Lower leg skin (tissue), 3 donors: ENCODE results near the gene KIAA0930.

Source experiments
- POLR2A ChIP-seq, 2 donors: fragments of 450-650 bp; IDR thresholded peaks; one replicate each; pipeline ENCODE4 v1.6.1; 2016 to 2017; ENCODE audit warnings: antibody characterized with exemption in 2 of 2, mild to moderate bottlenecking in 1 of 2, moderate library complexity in 1 of 2
- TF ChIP-seq, protein P1 (sequence below), 3 donors: fragments of 450-650 bp; IDR thresholded peaks; one replicate each; pipeline ENCODE4 v1.5.1; 2016; ENCODE audit warnings: antibody characterized with exemption in 3 of 3, mild to moderate bottlenecking in 3 of 3, moderate library complexity in 2 of 3

DNA sequence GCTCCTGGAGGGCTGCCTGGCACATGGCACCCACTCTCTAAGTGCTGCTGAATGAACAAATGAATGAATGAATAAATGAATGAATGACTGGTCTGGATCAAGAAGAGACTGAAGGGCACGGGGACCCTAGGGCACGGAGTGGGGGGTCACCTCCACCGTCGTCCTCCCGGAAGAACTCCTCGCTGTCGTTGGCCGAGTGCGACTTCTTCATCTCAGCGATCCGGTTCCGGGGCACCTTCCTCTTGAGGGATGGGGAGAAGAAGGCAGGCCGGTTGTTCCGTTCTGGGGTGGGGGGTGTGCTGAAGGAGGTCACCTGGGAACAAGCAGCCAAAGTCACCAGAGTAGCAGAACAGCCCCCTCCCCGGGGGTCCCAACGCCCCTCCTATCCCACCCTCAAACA, 41.0 kb downstream of the KIAA0930 start:
- TF ChIP-seq, protein P1, sequence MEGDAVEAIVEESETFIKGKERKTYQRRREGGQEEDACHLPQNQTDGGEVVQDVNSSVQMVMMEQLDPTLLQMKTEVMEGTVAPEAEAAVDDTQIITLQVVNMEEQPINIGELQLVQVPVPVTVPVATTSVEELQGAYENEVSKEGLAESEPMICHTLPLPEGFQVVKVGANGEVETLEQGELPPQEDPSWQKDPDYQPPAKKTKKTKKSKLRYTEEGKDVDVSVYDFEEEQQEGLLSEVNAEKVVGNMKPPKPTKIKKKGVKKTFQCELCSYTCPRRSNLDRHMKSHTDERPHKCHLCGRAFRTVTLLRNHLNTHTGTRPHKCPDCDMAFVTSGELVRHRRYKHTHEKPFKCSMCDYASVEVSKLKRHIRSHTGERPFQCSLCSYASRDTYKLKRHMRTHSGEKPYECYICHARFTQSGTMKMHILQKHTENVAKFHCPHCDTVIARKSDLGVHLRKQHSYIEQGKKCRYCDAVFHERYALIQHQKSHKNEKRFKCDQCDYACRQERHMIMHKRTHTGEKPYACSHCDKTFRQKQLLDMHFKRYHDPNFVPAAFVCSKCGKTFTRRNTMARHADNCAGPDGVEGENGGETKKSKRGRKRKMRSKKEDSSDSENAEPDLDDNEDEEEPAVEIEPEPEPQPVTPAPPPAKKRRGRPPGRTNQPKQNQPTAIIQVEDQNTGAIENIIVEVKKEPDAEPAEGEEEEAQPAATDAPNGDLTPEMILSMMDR (IDR thresholded peaks at IDR 0.05): no peak
- TF ChIP-seq POLR2A (IDR thresholded peaks at IDR 0.05): no peak
